Uterus (tissue), 4 donors: ENCODE data around the gene MPO. TPM values are rescaled to one million over a fixed set of nuclear protein-coding genes. Genes with fewer than 3 reads are reported as not detected.

Experiments
- DNase-seq, 2 donors: peaks; one replicate each; pipeline ENCODE4 v3.0.0-alpha.2; 2019 to 2020
- H3K27ac ChIP-seq, 2 donors: fragments of 200-600 bp; sonication (generic); 1 replicate in 1 of 2; 2 replicates in 1 of 2; pipeline ENCODE4 v1.5.1; 2016 to 2018
- H3K27me3 ChIP-seq, 2 donors: fragments of 200-600 bp; sonication (generic); one replicate each; pipeline ENCODE4 v1.5.1; 2018 to 2019; ENCODE audit warnings: control low read depth in 1 of 2
- H3K36me3 ChIP-seq, 2 donors: fragments of 200-600 bp; sonication (generic); one replicate each; pipeline ENCODE4 v1.5.1; 2019; ENCODE audit warnings: control low read depth in 1 of 2
- H3K4me1 ChIP-seq, 2 donors: fragments of 200-600 bp; sonication (generic); one replicate each; pipeline ENCODE4 v1.5.1; 2018 to 2019; ENCODE audit warnings: control low read depth in 1 of 2
- H3K4me3 ChIP-seq, 2 donors: fragments of 200-600 bp; sonication (generic); 1 replicate in 1 of 2; 2 replicates in 1 of 2; pipeline ENCODE4 v1.5.1; 2018 to 2019; ENCODE audit warnings: mild to moderate bottlenecking in 1 of 2
- H3K9me3 ChIP-seq, 2 donors: fragments of 200-600 bp; sonication (generic); one replicate each; pipeline ENCODE4 v1.5.1; 2019; ENCODE audit warnings: control low read depth in 1 of 2
- CTCF ChIP-seq, 4 experiments: fragments of 200-600 bp in 2 of 4; fragments of 450-650 bp in 2 of 4; sonication (generic) in 2 of 4; IDR thresholded peaks; one replicate each; pipeline ENCODE4 v1.5.1; 2016 to 2019; ENCODE audit warnings: antibody characterized with exemption in 4 of 4, mild to moderate bottlenecking in 2 of 4, moderate library complexity in 1 of 4
- POLR2A ChIP-seq, 2 donors: fragments of 450-650 bp; IDR thresholded peaks; one replicate each; pipeline ENCODE4 v1.6.1; 2016; ENCODE audit warnings: antibody characterized with exemption in 2 of 2, mild to moderate bottlenecking in 1 of 2, moderate library complexity in 1 of 2
- intact Hi-C: fragments of 100-400 bp; cut with DNase I; formaldehyde crosslinking; loops from one replicate; pipeline ENCODE4 v1.15.1; 2023; ENCODE audit warnings: low total_unique reads
- total RNA-seq, 4 donors: library from RNA; depleted of rRNA in 3 of 4; stranded (reverse); fragments of >200 nt in 3 of 4; gene quantifications; one replicate each; pipeline versions ENCODE4 v1.1.0 to v1.2.4, GENCODE V29; 2014 to 2023
- donor health status: DM: yes; HTN: yes; CAD: no.

The MPO gene
- total RNA-seq, 4 donors from 2014 or later = 0.79 to 21.7 TPM; not detected in 2

GRCh38 chr17:58315281-58315711 is 34.6 kb upstream of the MPO start:
- no peak for TF ChIP-seq CTCF (IDR thresholded peaks at IDR 0.05)
- TF ChIP-seq POLR2A (IDR thresholded peaks at IDR 0.05) = no peak
- intact Hi-C loops = no loop called here
- no peak overlapping the region for H3K4me3 ChIP-seq

GRCh38 chr17:58314706-58315015 is 33.9 kb upstream of the MPO start:
- intact Hi-C loops = no loop called here
- H3K27ac ChIP-seq = no peak overlapping the region

More at GRCh38 chr17:58315281-58315711, 34.6 kb upstream of the MPO start:
- Histone ChIP-seq H3K36me3 (no peaks in the 10 kb centered on the region), H3K4me1 (no peaks in the 10 kb centered on the region), H3K27ac (no peak overlapping the region), H3K9me3 (no peaks in the 10 kb centered on the region), H3K27me3 (no peaks in the 10 kb centered on the region)
- peak in 1 of 2 donors; percentile 10 for DNase-seq

GRCh38 chr17:58313815-58314705 is 33.3 kb upstream of the MPO start:
- no peak for TF ChIP-seq CTCF (IDR thresholded peaks at IDR 0.05)
- TF ChIP-seq POLR2A (IDR thresholded peaks at IDR 0.05) = no peak
- intact Hi-C loops = no loop called here
- H3K4me1 ChIP-seq = no peaks in the 10 kb centered on the region
- no peak overlapping the region for H3K27ac ChIP-seq
- no peak overlapping the region for H3K4me3 ChIP-seq
- no peak for DNase-seq
- H3K27me3 ChIP-seq = no peaks in the 10 kb centered on the region
- no peaks in the 10 kb centered on the region for H3K9me3 ChIP-seq
- no peaks in the 10 kb centered on the region for H3K36me3 ChIP-seq

More at GRCh38 chr17:58314706-58315015, 33.9 kb upstream of the MPO start:
- H3K36me3 ChIP-seq = no peaks in the 10 kb centered on the region
- no peaks in the 10 kb centered on the region for H3K9me3 ChIP-seq
- H3K4me1 ChIP-seq = no peaks in the 10 kb centered on the region
- H3K27me3 ChIP-seq = no peaks in the 10 kb centered on the region
- TF ChIP-seq POLR2A (IDR thresholded peaks at IDR 0.05) = no peak
- TF ChIP-seq CTCF (IDR thresholded peaks at IDR 0.05) = no peak
- DNase-seq = no peak
- H3K4me3 ChIP-seq = no peak overlapping the region

GRCh38 chr17:58312829-58313228 is 32.1 kb upstream of the MPO start:
- intact Hi-C loops = no loop called here
- no peak overlapping the region for H3K4me3 ChIP-seq
- H3K27ac ChIP-seq = no peak overlapping the region
- TF ChIP-seq POLR2A (IDR thresholded peaks at IDR 0.05) (no peak), CTCF (IDR thresholded peaks at IDR 0.05) (no peak)
- DNase-seq = no peak
- H3K27me3 ChIP-seq = no peaks in the 10 kb centered on the region
- H3K36me3 ChIP-seq = no peaks in the 10 kb centered on the region
- no peaks in the 10 kb centered on the region for H3K4me1 ChIP-seq
- H3K9me3 ChIP-seq = no peaks in the 10 kb centered on the region

- intact Hi-C loops = no loop called here
- Histone ChIP-seq H3K9me3 (no peaks in the 10 kb centered on the region), H3K36me3 (no peaks in the 10 kb centered on the region), H3K4me1 (no peaks in the 10 kb centered on the region), H3K27me3 (no peaks in the 10 kb centered on the region), H3K27ac (no peak overlapping the region), H3K4me3 (no peak overlapping the region)
- TF ChIP-seq POLR2A (IDR thresholded peaks at IDR 0.05) (no peak), CTCF (IDR thresholded peaks at IDR 0.05) (no peak)
- peak in 1 of 2 donors; percentile 14 for DNase-seq
These were observed 31.4 kb upstream of the MPO start for GRCh38 chr17:58312021-58312630.
